ENCODE data around the gene FGF1.

DNA sequence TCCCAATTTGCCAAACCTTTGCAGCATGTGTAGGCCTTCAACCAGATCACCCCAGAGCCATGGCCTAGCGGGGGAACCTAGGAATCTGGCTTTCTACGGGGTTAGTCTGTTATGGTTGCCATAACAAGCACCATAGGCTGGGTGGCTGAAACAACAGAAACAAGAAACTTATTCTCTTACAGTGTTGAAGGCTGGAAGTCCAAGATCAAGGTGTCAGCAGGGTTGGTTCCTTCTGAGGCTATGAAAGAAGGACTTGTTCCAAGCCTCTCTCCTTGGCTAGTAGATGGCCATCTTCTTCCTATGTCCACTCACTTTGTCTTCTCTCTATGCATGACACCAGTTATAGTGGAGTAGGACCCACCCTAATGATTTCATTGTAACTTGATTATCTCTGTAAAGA lies 6.1 kb downstream of the FGF1 start:
- TF ChIP-seq, protein P1, sequence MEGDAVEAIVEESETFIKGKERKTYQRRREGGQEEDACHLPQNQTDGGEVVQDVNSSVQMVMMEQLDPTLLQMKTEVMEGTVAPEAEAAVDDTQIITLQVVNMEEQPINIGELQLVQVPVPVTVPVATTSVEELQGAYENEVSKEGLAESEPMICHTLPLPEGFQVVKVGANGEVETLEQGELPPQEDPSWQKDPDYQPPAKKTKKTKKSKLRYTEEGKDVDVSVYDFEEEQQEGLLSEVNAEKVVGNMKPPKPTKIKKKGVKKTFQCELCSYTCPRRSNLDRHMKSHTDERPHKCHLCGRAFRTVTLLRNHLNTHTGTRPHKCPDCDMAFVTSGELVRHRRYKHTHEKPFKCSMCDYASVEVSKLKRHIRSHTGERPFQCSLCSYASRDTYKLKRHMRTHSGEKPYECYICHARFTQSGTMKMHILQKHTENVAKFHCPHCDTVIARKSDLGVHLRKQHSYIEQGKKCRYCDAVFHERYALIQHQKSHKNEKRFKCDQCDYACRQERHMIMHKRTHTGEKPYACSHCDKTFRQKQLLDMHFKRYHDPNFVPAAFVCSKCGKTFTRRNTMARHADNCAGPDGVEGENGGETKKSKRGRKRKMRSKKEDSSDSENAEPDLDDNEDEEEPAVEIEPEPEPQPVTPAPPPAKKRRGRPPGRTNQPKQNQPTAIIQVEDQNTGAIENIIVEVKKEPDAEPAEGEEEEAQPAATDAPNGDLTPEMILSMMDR (IDR thresholded peaks at IDR 0.05; ENCODE audit: extremely low read depth in 1 of 2, insufficient read depth in 1 of 2, low read depth in 1 of 2, low read length in 2 of 2) = no peak
- TF ChIP-seq POLR2A (IDR thresholded peaks at IDR 0.05; ENCODE audit: low read depth, low read length) = no peak
- TF ChIP-seq, protein P2, sequence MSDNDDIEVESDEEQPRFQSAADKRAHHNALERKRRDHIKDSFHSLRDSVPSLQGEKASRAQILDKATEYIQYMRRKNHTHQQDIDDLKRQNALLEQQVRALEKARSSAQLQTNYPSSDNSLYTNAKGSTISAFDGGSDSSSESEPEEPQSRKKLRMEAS (IDR thresholded peaks at IDR 0.05; ENCODE audit: insufficient read depth, insufficient read length) = no peak
- TF ChIP-seq POLR2AphosphoS5 (IDR thresholded peaks at IDR 0.05; ENCODE audit: insufficient read depth, low read depth, low read length) = no peak

Data from endothelial cell of umbilical vein (primary cell).